Measurements from ENCODE around the gene LRP2.

The LRP2 gene

DNA sequence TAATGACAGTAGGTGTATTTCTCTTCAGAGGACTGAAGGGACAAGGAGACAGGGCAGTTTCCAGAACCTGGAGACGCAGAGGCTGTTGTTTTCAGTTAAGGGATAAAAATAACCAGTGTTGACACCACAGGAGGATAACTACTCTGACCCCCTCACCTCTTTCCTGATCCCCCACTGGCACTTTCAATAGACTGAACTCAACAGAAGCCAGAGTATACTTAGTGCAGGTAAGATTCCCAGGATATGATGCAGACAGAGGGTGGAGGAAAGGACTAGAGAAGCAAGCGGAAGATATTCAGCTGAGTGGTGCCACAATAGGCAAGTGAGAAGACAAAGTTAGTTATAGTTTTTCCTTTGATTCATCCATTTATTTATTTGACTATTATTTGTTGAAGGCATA, 273.2 kb downstream of the LRP2 start:
- DNase-seq = no peak
- H3F3A ChIP-seq (ENCODE audit: insufficient read depth, low read length) = no peaks in the 10 kb centered on the region
- no peaks in the 10 kb centered on the region for H3K79me2 ChIP-seq (ENCODE audit: low read length)
- no peaks in the 10 kb centered on the region for H4K20me1 ChIP-seq (ENCODE audit: insufficient read depth, low read length)
- no peaks in the 10 kb centered on the region for H3K9me2 ChIP-seq (replicated peaks; ENCODE audit: insufficient read depth, low read length)
- H3K27ac ChIP-seq (ENCODE audit: low read length) = no peak overlapping the region
- no peaks in the 10 kb centered on the region for H3K36me3 ChIP-seq (replicated peaks; ENCODE audit: insufficient read depth, low read length)
- no peaks in the 10 kb centered on the region; the same call in 1 of the 2 replicates for H3K4me1 ChIP-seq (ENCODE audit: low read length)
- no peak for TF ChIP-seq EZH2 (optimal IDR thresholded peaks at IDR 0.05; ENCODE audit: low read depth, low read length)
- no peak for TF ChIP-seq EZH2phosphoT487 (IDR thresholded peaks at IDR 0.05; ENCODE audit: low read length)
- TF ChIP-seq CTCF (IDR thresholded peaks at IDR 0.05; ENCODE audit: low read length) = no peak
- H3K4me2 ChIP-seq (ENCODE audit: low read depth, low read length) = no peak overlapping the region
- no peaks in the 10 kb centered on the region for H3K9me3 ChIP-seq (replicated peaks; ENCODE audit: insufficient read depth, low read length)
- H3K9ac ChIP-seq (ENCODE audit: low read length) = no peak overlapping the region
- no peaks in the 10 kb centered on the region for H3K27me3 ChIP-seq (replicated peaks; ENCODE audit: insufficient read depth, low read length)
- no peak overlapping the region for H2AFZ ChIP-seq (ENCODE audit: low read length)
- H3K4me3 ChIP-seq (ENCODE audit: low read length) = no peak overlapping the region

GRCh38 chr2:169087757-169088379, 274.5 kb downstream of the LRP2 start:
- Histone ChIP-seq H2AFZ (ENCODE audit: low read length) (no peak overlapping the region), H3K4me3 (ENCODE audit: low read length) (no peak overlapping the region), H3F3A (ENCODE audit: insufficient read depth, low read length) (no peaks in the 10 kb centered on the region), H3K4me2 (ENCODE audit: low read depth, low read length) (no peak overlapping the region), H3K9me2 (replicated peaks; ENCODE audit: insufficient read depth, low read length) (no peaks in the 10 kb centered on the region), H3K36me3 (replicated peaks; ENCODE audit: insufficient read depth, low read length) (no peaks in the 10 kb centered on the region), H3K9ac (ENCODE audit: low read length) (no peak overlapping the region), H4K20me1 (ENCODE audit: insufficient read depth, low read length) (no peaks in the 10 kb centered on the region), H3K4me1 (ENCODE audit: low read length) (no peaks in the 10 kb centered on the region), H3K9me3 (replicated peaks; ENCODE audit: insufficient read depth, low read length) (no peaks in the 10 kb centered on the region), H3K27ac (ENCODE audit: low read length) (no peak overlapping the region), H3K27me3 (replicated peaks; ENCODE audit: insufficient read depth, low read length) (no peaks in the 10 kb centered on the region), H3K79me2 (ENCODE audit: low read length) (no peaks in the 10 kb centered on the region)
- no peak for TF ChIP-seq CTCF (IDR thresholded peaks at IDR 0.05; ENCODE audit: low read length)
- TF ChIP-seq EZH2 (optimal IDR thresholded peaks at IDR 0.05; ENCODE audit: low read depth, low read length) = no peak
- TF ChIP-seq EZH2phosphoT487 (IDR thresholded peaks at IDR 0.05; ENCODE audit: low read length) = no peak
- DNase-seq = no peak

DNA sequence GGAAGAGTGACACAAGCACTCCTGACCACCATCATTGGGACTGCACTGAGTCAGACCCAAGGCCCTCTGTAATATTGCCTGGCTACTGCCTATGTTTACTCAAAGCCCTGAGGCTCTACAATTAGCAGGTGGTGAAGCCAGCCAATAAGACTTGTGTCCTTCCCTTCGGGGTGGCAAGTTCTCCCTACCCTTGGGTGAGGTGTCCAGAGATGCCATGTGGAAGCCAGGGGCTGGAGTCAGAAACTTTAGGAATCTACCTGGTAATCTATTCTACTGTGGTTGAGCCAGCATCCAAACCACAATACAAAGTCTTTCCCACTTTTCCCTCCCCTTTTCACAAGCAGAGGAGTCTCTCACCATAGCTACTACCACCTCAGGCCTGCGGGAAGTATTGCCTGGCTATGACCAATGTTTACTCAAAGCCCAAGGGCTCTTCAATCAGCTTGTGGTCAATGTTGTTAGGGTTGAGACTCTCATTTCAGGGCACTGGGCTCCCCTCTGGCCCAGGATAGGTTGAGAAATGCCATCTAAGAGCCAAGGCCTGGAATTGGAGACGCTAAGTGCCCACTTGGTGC, 275.4 kb downstream of the LRP2 start:
- no peak for DNase-seq
- Histone ChIP-seq H3K4me2 (ENCODE audit: low read depth, low read length) (no peak overlapping the region), H3K4me3 (ENCODE audit: low read length) (no peak overlapping the region), H3K79me2 (ENCODE audit: low read length) (no peaks in the 10 kb centered on the region), H2AFZ (ENCODE audit: low read length) (no peak overlapping the region), H3K9me2 (replicated peaks; ENCODE audit: insufficient read depth, low read length) (no peaks in the 10 kb centered on the region), H3F3A (ENCODE audit: insufficient read depth, low read length) (no peaks in the 10 kb centered on the region), H3K27ac (ENCODE audit: low read length) (no peak overlapping the region), H4K20me1 (ENCODE audit: insufficient read depth, low read length) (no peaks in the 10 kb centered on the region), H3K27me3 (replicated peaks; ENCODE audit: insufficient read depth, low read length) (no peaks in the 10 kb centered on the region), H3K36me3 (replicated peaks; ENCODE audit: insufficient read depth, low read length) (no peaks in the 10 kb centered on the region), H3K9me3 (replicated peaks; ENCODE audit: insufficient read depth, low read length) (no peaks in the 10 kb centered on the region), H3K9ac (ENCODE audit: low read length) (no peak overlapping the region), H3K4me1 (ENCODE audit: low read length) (no peaks in the 10 kb centered on the region)
- TF ChIP-seq CTCF (IDR thresholded peaks at IDR 0.05; ENCODE audit: low read length) (no peak), EZH2 (optimal IDR thresholded peaks at IDR 0.05; ENCODE audit: low read depth, low read length) (no peak), EZH2phosphoT487 (IDR thresholded peaks at IDR 0.05; ENCODE audit: low read length) (no peak)

All from MM.1S (cell line).